HEK293 (cell line): ENCODE results near the gene ELF3.

ENCODE experiments used
- BCL6B ChIP-seq: fragments of 450-650 bp; formaldehyde crosslinking; IDR thresholded peaks from 2 replicates; pipeline ENCODE4 v1.5.1; 2017; ENCODE audit warnings: missing biosample characterization, missing genetic modification characterization
- CTCF ChIP-seq: fragments of 450-650 bp; formaldehyde crosslinking; IDR thresholded peaks from 2 replicates; pipeline ENCODE4 v1.5.1; 2016; ENCODE audit warnings: missing biosample characterization, missing genetic modification characterization
- GLIS1 ChIP-seq: fragments of 450-650 bp; formaldehyde crosslinking; IDR thresholded peaks from 2 replicates; pipeline ENCODE4 v1.5.1; 2016; ENCODE audit warnings: missing biosample characterization, missing genetic modification characterization
- SETDB1 ChIP-seq: IDR thresholded peaks from one replicate; pipeline ENCODE4 v1.6.1; 2017; ENCODE audit warnings: mild to moderate bottlenecking, low read length, moderate library complexity, mixed read lengths; ENCODE audit not compliant: insufficient read length
- TCF7L2 ChIP-seq: IDR thresholded peaks from 2 replicates; pipeline ENCODE4 v1.6.1; 2011; ENCODE audit warnings: low read depth, mild to moderate bottlenecking, inconsistent platforms, low read length, moderate library complexity, borderline replicate concordance
- YY2 ChIP-seq: fragments of 450-650 bp; formaldehyde crosslinking; IDR thresholded peaks from 2 replicates; pipeline ENCODE4 v1.5.1; 2016; ENCODE audit warnings: missing biosample characterization, missing genetic modification characterization
- ZFP41 ChIP-seq: fragments of 450-650 bp; formaldehyde crosslinking; IDR thresholded peaks from 2 replicates; pipeline ENCODE4 v1.5.1; 2016; ENCODE audit warnings: missing biosample characterization, missing genetic modification characterization, borderline replicate concordance
- ZNF140 ChIP-seq: fragments of 450-650 bp; formaldehyde crosslinking; IDR thresholded peaks from 2 replicates; pipeline ENCODE4 v1.5.1; 2016; ENCODE audit warnings: missing biosample characterization, missing genetic modification characterization
- ZNF274 ChIP-seq, 2 experiments: fragments of 200-500 bp in 1 of 2; fragments of 450-650 bp in 1 of 2; sonication (Bioruptor generic) in 1 of 2; formaldehyde crosslinking in 1 of 2; IDR thresholded peaks; 2 replicates each; pipeline versions ENCODE4 v1.5.1 to v1.6.1; 2014 to 2016; ENCODE audit warnings: borderline replicate concordance in 1 of 2, inconsistent platforms in 1 of 2, low read length in 1 of 2, missing biosample characterization in 1 of 2, missing genetic modification characterization in 1 of 2
- ZNF311 ChIP-seq: fragments of 450-650 bp; formaldehyde crosslinking; IDR thresholded peaks from 2 replicates; pipeline ENCODE4 v1.5.1; 2017; ENCODE audit warnings: missing biosample characterization, missing genetic modification characterization, borderline replicate concordance
- TF ChIP-seq, protein P1 (sequence below): fragments of 450-650 bp; formaldehyde crosslinking; IDR thresholded peaks from 2 replicates; pipeline ENCODE4 v1.5.1; 2016; ENCODE audit warnings: missing biosample characterization, missing genetic modification characterization

GRCh38 chr1:202018468-202019234, 8.3 kb downstream of the ELF3 start:
- no peak for TF ChIP-seq CTCF (tag by site-specific recombination)
- no peak for TF ChIP-seq TCF7L2
- no peak for TF ChIP-seq SETDB1
- TF ChIP-seq, protein P1, sequence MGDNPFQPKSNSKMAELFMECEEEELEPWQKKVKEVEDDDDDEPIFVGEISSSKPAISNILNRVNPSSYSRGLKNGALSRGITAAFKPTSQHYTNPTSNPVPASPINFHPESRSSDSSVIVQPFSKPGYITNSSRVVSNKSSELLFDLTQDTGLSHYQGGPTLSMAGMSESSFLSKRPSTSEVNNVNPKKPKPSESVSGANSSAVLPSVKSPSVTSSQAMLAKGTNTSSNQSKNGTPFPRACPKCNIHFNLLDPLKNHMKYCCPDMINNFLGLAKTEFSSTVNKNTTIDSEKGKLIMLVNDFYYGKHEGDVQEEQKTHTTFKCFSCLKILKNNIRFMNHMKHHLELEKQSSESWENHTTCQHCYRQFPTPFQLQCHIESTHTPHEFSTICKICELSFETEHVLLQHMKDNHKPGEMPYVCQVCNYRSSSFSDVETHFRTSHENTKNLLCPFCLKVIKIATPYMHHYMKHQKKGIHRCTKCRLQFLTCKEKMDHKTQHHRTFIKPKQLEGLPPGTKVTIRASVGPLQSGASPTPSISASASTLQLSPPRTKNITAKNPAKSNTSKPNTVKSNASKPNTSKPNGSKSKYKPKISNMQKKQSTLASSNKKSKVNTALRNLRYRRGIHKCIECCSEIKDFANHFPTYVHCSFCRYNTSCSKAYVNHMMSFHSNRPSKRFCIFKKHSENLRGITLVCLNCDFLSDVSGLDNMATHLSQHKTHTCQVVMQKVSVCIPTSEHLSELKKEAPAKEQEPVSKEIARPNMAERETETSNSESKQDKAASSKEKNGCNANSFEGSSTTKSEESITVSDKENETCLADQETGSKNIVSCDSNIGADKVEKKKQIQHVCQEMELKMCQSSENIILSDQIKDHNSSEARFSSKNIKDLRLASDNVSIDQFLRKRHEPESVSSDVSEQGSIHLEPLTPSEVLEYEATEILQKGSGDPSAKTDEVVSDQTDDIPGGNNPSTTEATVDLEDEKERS (tag by site-specific recombination) = no peak
- TF ChIP-seq BCL6B (tag by site-specific recombination) = no peak
- TF ChIP-seq ZNF140 = no peak
- peak; percentile 78 for TF ChIP-seq GLIS1
- TF ChIP-seq ZNF274 (IDR thresholded peaks at IDR 0.05; ENCODE audit: low read length) = no peak
- TF ChIP-seq ZNF274 (tag by site-specific recombination; IDR thresholded peaks at IDR 0.05; ENCODE audit: borderline replicate concordance) = no peak
- no peak for TF ChIP-seq YY2 (tag by site-specific recombination)
- no peak for TF ChIP-seq ZNF311 (tag by site-specific recombination)
- TF ChIP-seq ZFP41 = no peak
